Trophoblast cell (in vitro differentiated cells and primary cell): ENCODE results near the gene PHLDB3.

Experiments
- DNase-seq, 2 donors: peaks; one replicate each; pipeline ENCODE4 v3.0.0-alpha.2; 2016
- H2AFZ ChIP-seq: 2 replicates; pipeline ENCODE4 v1.6.1; 2013; ENCODE audit warnings: low read length, moderate library complexity, mild to moderate bottlenecking; ENCODE audit not compliant: insufficient read depth, poor library complexity
- H2AK5ac ChIP-seq: 2 replicates; pipeline ENCODE4 v1.6.1; 2013; ENCODE audit warnings: mild to moderate bottlenecking, low read length
- H2BK120ac ChIP-seq: 2 replicates; pipeline ENCODE4 v1.6.1; 2013; ENCODE audit warnings: low read length, mild to moderate bottlenecking, moderate library complexity; ENCODE audit not compliant: insufficient read depth, poor library complexity
- H2BK12ac ChIP-seq: 2 replicates; pipeline ENCODE4 v1.6.1; 2013; ENCODE audit warnings: mild to moderate bottlenecking, low read length, moderate library complexity
- H2BK5ac ChIP-seq: 2 replicates; pipeline ENCODE4 v1.6.1; 2013; ENCODE audit warnings: low read length, low read depth, moderate library complexity, mild to moderate bottlenecking; ENCODE audit not compliant: poor library complexity
- H3K14ac ChIP-seq: 2 replicates; pipeline ENCODE4 v1.6.1; 2013; ENCODE audit warnings: mild to moderate bottlenecking, low read length
- H3K18ac ChIP-seq: 2 replicates; pipeline ENCODE4 v1.6.1; 2013; ENCODE audit warnings: mild to moderate bottlenecking, low read length
- H3K23ac ChIP-seq: 2 replicates; pipeline ENCODE4 v1.6.1; 2013; ENCODE audit warnings: low read length
- H3K27ac ChIP-seq: 2 replicates; pipeline ENCODE4 v1.5.1; 2013; ENCODE audit warnings: low read depth, mild to moderate bottlenecking, inconsistent platforms, low read length, moderate library complexity
- H3K27me3 ChIP-seq: 2 replicates; pipeline ENCODE4 v1.6.1; 2013; ENCODE audit warnings: inconsistent platforms, mild to moderate bottlenecking, low read length, moderate library complexity; ENCODE audit not compliant: insufficient read depth
- H3K36me3 ChIP-seq, 2 experiments: 1 replicate in 1 of 2; 2 replicates in 1 of 2; pipeline ENCODE4 v1.6.1; 2013; ENCODE audit warnings: low read length in 2 of 2, mild to moderate bottlenecking in 2 of 2, moderate library complexity in 1 of 2; ENCODE audit not compliant: insufficient read depth in 2 of 2, control insufficient read depth in 1 of 2
- H3K4ac ChIP-seq: 2 replicates; pipeline ENCODE4 v1.6.1; 2013; ENCODE audit warnings: low read depth, mild to moderate bottlenecking, low read length, moderate library complexity
- H3K4me1 ChIP-seq, 2 experiments: 1 replicate in 1 of 2; 2 replicates in 1 of 2; pipeline ENCODE4 v1.6.1; 2013; ENCODE audit warnings: low read length in 2 of 2, mild to moderate bottlenecking in 2 of 2, moderate library complexity in 1 of 2; ENCODE audit not compliant: insufficient read depth in 2 of 2, control insufficient read depth in 1 of 2
- H3K4me2 ChIP-seq: 2 replicates; pipeline ENCODE4 v1.6.1; 2013; ENCODE audit warnings: inconsistent platforms, mild to moderate bottlenecking, low read length, moderate library complexity
- H3K4me3 ChIP-seq: 2 replicates; pipeline ENCODE4 v1.5.1; 2013; ENCODE audit warnings: mild to moderate bottlenecking, low read depth, low read length, inconsistent platforms
- H3K79me1 ChIP-seq: one replicate; pipeline ENCODE4 v1.6.1; 2013; ENCODE audit warnings: low read length
- H3K79me2 ChIP-seq: 2 replicates; pipeline ENCODE4 v1.6.1; 2013; ENCODE audit warnings: low read length, mild to moderate bottlenecking; ENCODE audit not compliant: control insufficient read depth, insufficient read depth, poor library complexity
- H3K9ac ChIP-seq: 2 replicates; pipeline ENCODE4 v1.6.1; 2013; ENCODE audit warnings: mild to moderate bottlenecking, low read length
- H3K9me3 ChIP-seq: 2 replicates; pipeline ENCODE4 v1.6.1; 2013; ENCODE audit warnings: low read depth, mild to moderate bottlenecking, control low read depth, inconsistent platforms, low read length; ENCODE audit not compliant: insufficient read depth
- H4K12ac ChIP-seq: 2 replicates; pipeline ENCODE4 v1.6.1; 2013; ENCODE audit warnings: low read depth, mild to moderate bottlenecking, low read length, moderate library complexity
- H4K8ac ChIP-seq: 2 replicates; pipeline ENCODE4 v1.6.1; 2013; ENCODE audit warnings: low read depth, mild to moderate bottlenecking, low read length, moderate library complexity
- H4K91ac ChIP-seq: one replicate; pipeline ENCODE4 v1.6.1; 2013; ENCODE audit warnings: low read depth, mild to moderate bottlenecking, low read length, moderate library complexity
- WGBS: extraction: QIAGEN DNeasy Blood & Tissue Kit; methylation state at CpG from one replicate; pipeline ENCODE4 v1.1.7; 2013; ENCODE audit warnings: missing lambda C conversion rate; ENCODE audit not compliant: insufficient read length, insufficient coverage; ENCODE audit errors: extremely low coverage; 5-methylcytosine and 5-hydroxymethylcytosine counted together

PHLDB3 gene

DNA sequence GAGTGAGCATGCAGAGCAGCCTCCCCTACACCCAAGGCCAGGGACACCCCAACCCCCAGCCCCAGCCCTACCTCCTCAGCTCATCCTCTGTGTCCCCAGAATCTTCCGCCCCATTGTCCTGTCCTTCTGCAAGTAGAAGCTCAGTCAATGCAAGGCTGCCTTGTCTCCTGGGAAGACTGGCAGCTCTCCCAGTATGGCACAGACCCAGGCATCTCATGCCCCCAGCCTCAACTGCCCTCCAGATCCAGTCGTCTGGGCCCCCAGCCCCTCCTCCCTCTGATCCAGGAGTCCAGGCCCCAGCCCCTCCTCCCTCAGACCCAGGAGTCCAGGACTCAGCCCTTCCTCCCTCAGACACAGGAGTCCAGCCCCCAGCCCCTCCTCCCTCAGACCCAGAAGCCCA is 41.4 kb upstream of the PHLDB3 start:
- no peak overlapping the region for H2BK12ac ChIP-seq
- H3K4ac ChIP-seq: no peak overlapping the region

DNA sequence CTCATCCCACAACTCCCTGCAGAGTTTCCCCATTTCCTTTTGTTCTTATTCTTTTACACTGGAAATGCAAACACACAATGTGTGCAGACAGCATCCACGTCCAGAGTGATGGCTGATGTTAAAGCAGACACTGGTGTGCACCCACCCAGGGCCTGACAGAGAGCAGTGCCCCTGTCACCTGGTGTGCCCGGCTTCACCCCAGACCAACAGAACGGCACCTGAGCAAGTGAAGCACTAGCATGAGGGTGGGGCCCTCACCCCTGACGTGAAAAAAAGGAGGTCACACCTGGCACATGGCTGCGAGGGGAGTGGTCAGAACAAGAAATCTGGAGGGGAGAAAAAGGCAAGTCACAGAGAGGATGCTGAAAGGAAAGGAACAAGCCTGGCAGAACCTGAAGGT is 40.7 kb upstream of the PHLDB3 start:
- Histone ChIP-seq H3K79me2 (no peaks in the 10 kb centered on the region), H3K4me1 (no peaks in the 10 kb centered on the region), H4K12ac (no peak overlapping the region), H2AFZ (no peak overlapping the region), H3K9me3 (peaks cover 4% of the 10 kb centered on the region), H2AK5ac (no peak overlapping the region), H3K36me3 (peaks cover 55 to 69% of the 10 kb centered on the region in 2 experiments), H3K4me2 (no peak overlapping the region), H4K8ac (no peak overlapping the region), H2BK5ac (no peak overlapping the region), H3K23ac (no peak overlapping the region), H3K9ac (no peak overlapping the region), H3K27ac (no peak overlapping the region), H2BK120ac (no peak overlapping the region), H3K79me1 (no peaks in the 10 kb centered on the region), H3K14ac (no peak overlapping the region), H3K4me3 (no peak overlapping the region), H3K27me3 (no peaks in the 10 kb centered on the region), H4K91ac (no peak overlapping the region), H2BK12ac (no peak overlapping the region), H3K4ac (no peak overlapping the region), H3K18ac (no peak overlapping the region)
- WGBS: no CpG with 5 or more reads among the region's 5 CpGs
- DNase-seq: no peak

More for the DNA sequence above, 41.4 kb upstream of the PHLDB3 start:
- Histone ChIP-seq H3K4me3 (no peak overlapping the region), H3K18ac (no peak overlapping the region), H2AFZ (no peak overlapping the region), H3K14ac (no peak overlapping the region), H3K79me2 (no peaks in the 10 kb centered on the region), H3K27ac (no peak overlapping the region), H4K91ac (no peak overlapping the region), H3K36me3 (peaks cover 53 to 68% of the 10 kb centered on the region in 2 experiments), H2BK5ac (no peak overlapping the region), H3K4me2 (no peak overlapping the region), H3K4me1 (no peaks in the 10 kb centered on the region), H3K9ac (no peak overlapping the region), H3K79me1 (no peaks in the 10 kb centered on the region), H4K8ac (no peak overlapping the region), H3K23ac (no peak overlapping the region), H4K12ac (no peak overlapping the region), H3K27me3 (no peaks in the 10 kb centered on the region), H2BK120ac (no peak overlapping the region), H2AK5ac (no peak overlapping the region), H3K9me3 (peaks cover 4% of the 10 kb centered on the region)
- DNase-seq: no peak
- WGBS: no CpG with 5 or more reads among the region's 2 CpGs

DNA sequence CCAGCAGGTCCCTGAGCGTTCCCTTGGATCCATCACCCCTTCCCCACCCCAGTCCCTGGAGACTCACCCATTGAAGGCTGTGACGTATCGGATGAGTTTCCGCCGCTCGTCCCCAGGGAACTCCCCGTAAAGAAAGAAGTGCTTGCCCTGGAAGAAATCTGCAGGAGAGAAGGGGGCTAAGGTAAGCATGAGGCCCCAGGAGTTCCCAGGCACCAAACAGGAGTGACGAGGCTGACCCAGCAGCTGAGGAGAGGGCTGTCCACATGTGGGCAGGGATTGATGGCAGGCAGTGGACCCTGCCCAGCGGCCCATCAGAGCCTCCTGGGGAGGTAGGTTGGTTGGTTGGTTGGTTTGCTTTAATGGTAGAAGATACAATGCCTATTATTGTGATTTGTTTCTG is 39.5 kb upstream of the PHLDB3 start:
- no peaks in the 10 kb centered on the region for H3K4me1 ChIP-seq
- no peak overlapping the region for H3K9ac ChIP-seq
- WGBS: no CpG with 5 or more reads among the region's 9 CpGs
- peaks cover 57 to 70% of the 10 kb centered on the region in 2 experiments for H3K36me3 ChIP-seq
- no peak overlapping the region for H2BK5ac ChIP-seq
- no peak overlapping the region for H3K4me2 ChIP-seq
- no peak overlapping the region for H3K27ac ChIP-seq
- H3K79me1 ChIP-seq: no peaks in the 10 kb centered on the region
- no peak overlapping the region for H2BK120ac ChIP-seq
- no peak for DNase-seq
- peaks cover 4% of the 10 kb centered on the region for H3K9me3 ChIP-seq
- no peak overlapping the region for H2AFZ ChIP-seq
- no peak overlapping the region for H4K91ac ChIP-seq
- H4K8ac ChIP-seq: no peak overlapping the region
- no peak overlapping the region for H3K14ac ChIP-seq
- H4K12ac ChIP-seq: no peak overlapping the region
- H2BK12ac ChIP-seq: no peak overlapping the region
- H3K4ac ChIP-seq: no peak overlapping the region
- no peak overlapping the region for H3K18ac ChIP-seq
- H2AK5ac ChIP-seq: no peak overlapping the region
- H3K27me3 ChIP-seq: no peaks in the 10 kb centered on the region
- no peak overlapping the region for H3K4me3 ChIP-seq
- H3K79me2 ChIP-seq: no peaks in the 10 kb centered on the region
- no peak overlapping the region for H3K23ac ChIP-seq

DNA sequence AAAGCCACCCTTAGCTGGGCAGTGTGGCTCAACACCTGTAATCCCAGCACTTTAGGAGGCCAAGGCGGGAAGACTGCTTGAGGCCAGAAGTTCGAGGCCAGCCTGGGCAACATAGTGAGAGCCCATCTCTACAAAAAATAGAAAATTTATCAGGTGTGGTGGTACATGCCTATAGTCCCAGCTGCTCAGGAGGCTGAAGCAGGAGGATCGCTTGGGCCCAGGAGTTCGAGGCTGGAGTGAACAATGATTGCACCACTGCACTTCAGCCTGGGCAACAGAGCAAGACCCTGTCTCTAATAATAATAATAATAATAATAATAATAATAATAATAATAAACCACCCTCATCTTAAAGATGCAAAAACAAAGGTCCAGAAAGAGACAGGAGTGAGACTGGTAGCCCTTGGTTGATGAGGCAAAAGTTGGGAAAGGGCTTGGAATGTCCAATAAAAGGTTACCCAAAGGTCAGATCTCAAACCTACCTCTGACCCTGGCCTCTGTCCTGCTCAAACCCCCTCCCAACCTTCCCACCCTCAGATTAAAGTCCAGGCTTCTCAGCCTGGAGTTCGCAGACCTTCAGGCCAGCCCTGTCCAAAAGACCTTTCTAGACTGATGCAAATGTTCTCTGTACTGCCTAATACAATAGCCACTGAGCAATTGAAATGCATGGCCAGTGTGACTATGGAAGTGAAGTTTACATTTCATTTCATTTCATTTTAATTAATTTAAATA is 37.5 kb upstream of the PHLDB3 start:
- Histone ChIP-seq H4K91ac (no peak overlapping the region), H3K79me2 (no peaks in the 10 kb centered on the region), H3K14ac (no peak overlapping the region), H3K27me3 (no peaks in the 10 kb centered on the region), H4K12ac (no peak overlapping the region), H2BK5ac (no peak overlapping the region), H3K27ac (no peak overlapping the region), H2AFZ (no peak overlapping the region), H3K9ac (no peak overlapping the region), H2BK120ac (no peak overlapping the region), H3K4me3 (no peak overlapping the region), H3K23ac (no peak overlapping the region), H3K4me2 (no peak overlapping the region), H3K9me3 (peaks cover 4% of the 10 kb centered on the region), H3K36me3 (peaks cover 64 to 81% of the 10 kb centered on the region in 2 experiments), H2AK5ac (no peak overlapping the region), H3K4ac (no peak overlapping the region), H3K18ac (no peak overlapping the region), H3K4me1 (no peaks in the 10 kb centered on the region), H2BK12ac (no peak overlapping the region), H4K8ac (no peak overlapping the region), H3K79me1 (no peaks in the 10 kb centered on the region)
- DNase-seq: no peak
- no CpG with 5 or more reads among the region's 5 CpGs for WGBS
